HG02938 (cell line): ENCODE results near the gene TACR3.
A peak's percentile ranks its signal among the peaks of the same experiment; 100 is the strongest.
"Not testable (repeated sequence)": the region's sequence is repeated elsewhere in the genome, so short reads cannot be mapped to it uniquely, and the experiment has no call there.

Experiments
- ATAC-seq: cut with Tn5 transposase; IDR thresholded peaks from one replicate; pipeline ENCODE4 v1.9.1; 2021; ENCODE audit warnings: mild to moderate bottlenecking, moderate library complexity; ENCODE audit not compliant: unreplicated experiment

The TACR3 gene

DNA sequence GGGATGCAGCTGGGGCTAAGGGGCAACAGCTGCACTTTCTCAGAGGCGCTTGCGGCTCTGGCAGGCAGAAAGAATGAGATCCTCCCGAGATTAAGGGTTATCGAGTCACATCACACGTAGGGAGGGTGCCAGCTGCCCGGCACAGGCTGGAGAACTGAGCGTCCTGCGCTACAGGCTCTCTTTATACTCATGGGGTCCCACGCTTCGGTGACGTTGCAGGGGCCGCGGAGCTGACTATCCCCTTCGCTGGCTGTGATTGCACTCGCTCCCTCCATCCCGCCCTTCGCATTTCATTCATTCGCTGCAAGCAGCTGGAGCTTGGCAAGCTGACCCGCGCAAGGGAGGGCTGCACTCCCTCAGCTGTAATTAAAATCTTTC lies at the start of gene TACR3:
Gene TACR3 (minus strand): TSS at position 156 of the 378 bp plus-strand sequence. CDS start 310 bp downstream, outside the sequence.
- ATAC-seq = no peak

GRCh38 chr4:103757631-103758030 lies 37.8 kb upstream of the TACR3 start:
- no peak for ATAC-seq

GRCh38 chr4:103756741-103757140 lies 37.0 kb upstream of the TACR3 start:
- ATAC-seq = no peak

DNA sequence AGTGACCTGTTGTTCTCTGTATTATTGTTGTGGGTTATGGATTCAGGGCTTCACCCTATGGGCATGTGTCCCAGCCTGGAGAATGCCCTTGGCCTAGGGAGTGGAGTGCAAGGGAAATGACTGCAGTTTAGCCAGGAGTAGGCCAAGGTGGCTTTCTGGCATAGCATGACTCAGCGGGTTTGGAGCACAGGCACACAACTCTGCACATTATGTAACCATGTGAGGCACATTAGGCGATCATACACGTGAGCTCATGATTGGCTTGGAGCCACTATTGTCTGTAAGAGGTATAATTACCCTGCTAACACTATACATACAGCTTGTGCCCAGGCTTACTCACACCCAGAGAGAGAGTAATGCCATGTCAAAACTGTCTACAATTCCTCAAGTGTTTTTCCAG lies 35.1 kb upstream of the TACR3 start:
- no peak for ATAC-seq

GRCh38 chr4:103753868-103754653 lies 34.3 kb upstream of the TACR3 start:
- no peak for ATAC-seq

GRCh38 chr4:103723150-103723549 lies 3.4 kb upstream of the TACR3 start:
- ATAC-seq = not testable (repeated sequence)

GRCh38 chr4:103721251-103721650 lies 1.5 kb upstream of the TACR3 start:
- ATAC-seq = no peak

- ATAC-seq = no peak
Measured at GRCh38 chr4:103720661-103721060, 876 bp upstream of the TACR3 start.

- ATAC-seq = no peak
Measured at GRCh38 chr4:103719105-103719829, 518 bp downstream of the TACR3 start.

GRCh38 chr4:103692615-103693014 lies 27.2 kb downstream of the TACR3 start:
- no peak for ATAC-seq

DNA sequence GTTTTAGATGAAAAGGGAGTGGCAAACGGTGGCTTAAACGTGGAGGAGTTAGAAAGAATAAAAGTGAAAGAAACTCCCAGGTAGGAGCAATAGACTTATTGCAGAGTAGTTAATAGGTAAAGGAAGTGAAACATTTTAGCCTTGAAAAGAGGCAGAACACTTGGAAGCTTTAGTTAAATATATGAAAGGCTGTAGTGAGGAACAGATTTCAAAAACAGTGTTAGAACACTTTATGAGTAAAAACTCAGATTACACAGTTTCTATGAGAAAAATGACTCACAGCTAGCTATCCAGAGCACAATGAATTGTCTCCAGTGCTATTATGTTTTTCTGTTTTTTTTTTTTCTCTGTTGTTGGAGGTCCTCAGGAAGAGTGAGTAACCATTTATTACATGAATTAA lies 45.8 kb downstream of the TACR3 start:
- ATAC-seq = peak; percentile 54

GRCh38 chr4:103666764-103667163 lies 53.0 kb downstream of the TACR3 start:
- not testable (repeated sequence) for ATAC-seq

- no peak for ATAC-seq
Measured at GRCh38 chr4:103664436-103665075, 55.2 kb downstream of the TACR3 start.

- no peak for ATAC-seq
Measured at GRCh38 chr4:103648541-103648940, 71.2 kb downstream of the TACR3 start.

DNA sequence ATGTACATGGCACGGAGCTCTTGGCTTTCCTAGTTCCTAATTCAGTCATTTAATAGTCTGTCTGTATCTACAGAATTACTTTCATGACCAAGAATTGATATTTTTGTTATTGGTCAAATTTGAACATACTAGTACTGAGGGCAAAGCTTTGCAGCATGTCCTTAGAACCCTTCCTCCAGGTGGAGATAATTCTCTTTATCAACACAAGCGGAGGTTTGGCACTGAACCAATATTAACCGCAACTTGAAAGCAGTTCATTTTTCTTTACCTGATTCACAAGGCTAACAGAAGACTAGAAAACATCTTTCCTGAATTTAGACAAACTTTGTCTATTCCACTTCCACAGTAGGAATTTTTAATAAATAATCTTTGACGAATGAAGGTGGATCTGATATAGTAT lies 73.8 kb downstream of the TACR3 start:
- ATAC-seq = no peak

GRCh38 chr4:103634236-103634635 lies 85.5 kb downstream of the TACR3 start:
- ATAC-seq = no peak

- ATAC-seq = no peak
Measured at GRCh38 chr4:103626296-103626695, 93.5 kb downstream of the TACR3 start.

DNA sequence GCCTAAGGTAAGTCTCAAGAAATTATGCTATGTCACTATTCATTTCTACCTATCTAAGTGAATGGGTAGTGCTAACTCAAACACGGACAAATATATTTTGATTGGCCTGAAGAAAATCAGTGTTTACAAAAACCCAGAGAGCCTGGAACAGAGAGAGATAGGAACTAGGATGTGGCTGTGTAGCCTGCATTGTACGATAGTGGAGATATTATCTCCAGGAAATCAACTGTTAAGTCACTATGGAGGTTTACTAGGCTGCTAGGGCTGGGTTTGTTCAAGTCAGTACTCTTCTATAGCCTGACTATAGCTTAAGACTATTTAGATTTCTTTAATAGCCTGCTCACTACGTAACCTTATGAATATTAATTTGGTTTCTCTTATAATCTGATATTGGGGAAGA lies 127.9 kb downstream of the TACR3 start:
- no peak for ATAC-seq

- no peak for ATAC-seq
Measured at GRCh38 chr4:103567591-103567990, 152.2 kb downstream of the TACR3 start.

DNA sequence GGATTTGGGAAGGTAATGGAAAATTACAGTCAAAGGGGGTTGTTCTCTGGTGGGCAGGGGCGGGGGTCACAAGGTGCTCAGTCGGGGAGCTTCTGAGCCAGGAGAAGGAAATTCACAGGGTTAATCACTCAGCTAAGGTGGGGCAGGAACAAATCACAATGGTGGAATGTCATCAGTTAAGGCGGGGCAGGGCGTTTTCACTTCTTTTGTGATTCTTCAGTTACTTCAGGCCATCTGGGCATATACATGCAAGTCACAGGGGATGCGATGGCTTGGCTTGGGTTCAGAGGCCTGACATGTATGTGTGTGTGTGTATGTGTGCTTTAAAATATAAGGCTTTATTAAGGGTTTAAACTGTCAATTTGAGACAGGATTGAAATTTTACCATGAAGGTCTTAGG lies 160.6 kb downstream of the TACR3 start:
- not testable (repeated sequence) for ATAC-seq
